Transverse colon (tissue), 4 donors: ENCODE measurements around the gene PIGC. TPM values are rescaled to one million over a fixed set of nuclear protein-coding genes. Genes with fewer than 3 reads are reported as not detected.

Experiments
- DNase-seq: peaks from one replicate; pipeline ENCODE4 v3.0.0-alpha.2; 2019
- H3K27ac ChIP-seq, 4 donors: fragments of 200-600 bp; sonication (generic); 2 replicates each; pipeline ENCODE4 v1.5.1; 2016 to 2018; ENCODE audit warnings: inconsistent platforms in 4 of 4
- H3K27me3 ChIP-seq: fragments of 200-600 bp; sonication (generic); 2 replicates; pipeline ENCODE4 v1.5.1; 2017; ENCODE audit warnings: inconsistent platforms
- H3K36me3 ChIP-seq, 4 donors: fragments of 200-600 bp; sonication (generic); 2 replicates each; pipeline ENCODE4 v1.5.1; 2017 to 2019; ENCODE audit warnings: inconsistent platforms in 4 of 4
- H3K4me1 ChIP-seq, 4 donors: fragments of 200-600 bp; sonication (generic); 2 replicates each; pipeline ENCODE4 v1.5.1; 2017 to 2020; ENCODE audit warnings: inconsistent platforms in 4 of 4
- H3K4me3 ChIP-seq, 4 donors: fragments of 200-600 bp; sonication (generic); 1 replicate in 1 of 4; 2 replicates in 3 of 4; pipeline versions ENCODE4 v1.5.1 to v1.6.1; 2017 to 2019; ENCODE audit warnings: inconsistent platforms in 4 of 4
- H3K9me3 ChIP-seq, 2 donors: fragments of 200-600 bp; sonication (generic); 2 replicates each; pipeline ENCODE4 v1.5.1; 2017 to 2019; ENCODE audit warnings: inconsistent platforms in 2 of 2
- CTCF ChIP-seq, 5 experiments: fragments of 200-600 bp in 3 of 5; fragments of 450-650 bp in 2 of 5; sonication (generic) in 3 of 5; IDR thresholded peaks; 1 replicate in 2 of 5; 2 replicates in 3 of 5; pipeline ENCODE4 v1.5.1; 2016 to 2017; ENCODE audit warnings: antibody characterized with exemption in 5 of 5, inconsistent platforms in 3 of 5, mild to moderate bottlenecking in 2 of 5, moderate library complexity in 1 of 5
- EP300 ChIP-seq: sonication (generic); formaldehyde crosslinking; IDR thresholded peaks from one replicate; pipeline ENCODE4 v1.6.1; 2017; ENCODE audit warnings: antibody characterized with exemption, low read depth
- POLR2A ChIP-seq: fragments of 450-650 bp; IDR thresholded peaks from one replicate; pipeline ENCODE4 v1.6.1; 2016; ENCODE audit warnings: antibody characterized with exemption, mild to moderate bottlenecking, moderate library complexity
- POLR2AphosphoS5 ChIP-seq, 3 donors: sonication (generic); formaldehyde crosslinking; IDR thresholded peaks; one replicate each; pipeline ENCODE4 v1.6.1; 2016; ENCODE audit warnings: antibody characterized with exemption in 3 of 3
- WGBS, 2 donors: methylation state at CpG; one replicate each; pipeline ENCODE4 v1.1.5; 2018; ENCODE audit warnings: low coverage in 1 of 2; 5-methylcytosine and 5-hydroxymethylcytosine counted together
- in situ Hi-C, 4 donors: fragments of 200-750 bp; cut with MboI; loops; one replicate each; pipeline versions ENCODE4 v1.15.0 to v1.15.1; 2017; ENCODE audit warnings: low sequenced_read_pairs in 3 of 4, low pct_ligation_motif_present in 1 of 4, low pct_unique_long_range_greater_than_20kb in 1 of 4
- intact Hi-C: fragments of 100-400 bp; cut with DNase I; formaldehyde crosslinking; loops from one replicate; pipeline ENCODE4 v1.15.1; 2023; ENCODE audit warnings: low total_unique reads
- total RNA-seq, 4 donors: library from RNA; depleted of rRNA; stranded (reverse); fragments of >200 nt; gene quantifications; one replicate each; pipeline ENCODE4 v1.1.0, GENCODE V29; 2016

PIGC gene
- total RNA-seq, 4 donors from 2014 or later: 9.8 to 43.8 (median 22.8) TPM

GRCh38 chr1:172401892-172402291 is 42.0 kb downstream of the PIGC start:
- H3K4me1 ChIP-seq: peaks cover 10 to 36% (median 23%) of the 10 kb centered on the region in 4 donors
- 69 to 89% methylated on average over 4 to 5 of the region's 5 CpGs for WGBS, 2 donors
- no peaks in the 10 kb centered on the region for H3K9me3 ChIP-seq
- DNase-seq: no peak
- in situ Hi-C loops: loop anchor here in 2 of 4 donors (25.0 kb wide), 3 partner anchors 315 to 590 kb away; no protein-coding TSS in a partner anchor
- intact Hi-C loops: no loop called here
- TF ChIP-seq POLR2A: no peak
- TF ChIP-seq POLR2AphosphoS5 (IDR thresholded peaks at IDR 0.05): no peak
- TF ChIP-seq EP300: no peak
- peak in 1 of 5 experiments; percentile 4 for TF ChIP-seq CTCF (IDR thresholded peaks at IDR 0.05)
- H3K4me3 ChIP-seq: no peak overlapping the region
- no peak overlapping the region for H3K27ac ChIP-seq
- no peaks in the 10 kb centered on the region for H3K36me3 ChIP-seq
- no peaks in the 10 kb centered on the region for H3K27me3 ChIP-seq

- no peak for DNase-seq
- Histone ChIP-seq H3K27ac (no peak overlapping the region), H3K4me3 (no peak overlapping the region), H3K27me3 (no peaks in the 10 kb centered on the region), H3K36me3 (no peaks in the 10 kb centered on the region), H3K4me1 (peaks cover 10 to 36% (median 23%) of the 10 kb centered on the region in 4 donors), H3K9me3 (no peaks in the 10 kb centered on the region)
- no peak for TF ChIP-seq POLR2AphosphoS5 (IDR thresholded peaks at IDR 0.05)
- TF ChIP-seq POLR2A: no peak
- TF ChIP-seq CTCF (IDR thresholded peaks at IDR 0.05): no peak
- TF ChIP-seq EP300: no peak
- intact Hi-C loops: no loop called here
- in situ Hi-C loops: loop anchor here in 2 of 4 donors (25.0 kb wide), 3 partner anchors 314 to 589 kb away; no protein-coding TSS in a partner anchor
These were observed 42.4 kb downstream of the PIGC start for GRCh38 chr1:172401477-172401876.

GRCh38 chr1:172400722-172401105 is 43.2 kb downstream of the PIGC start:
- Histone ChIP-seq H3K27me3 (no peaks in the 10 kb centered on the region), H3K27ac (peak overlapping the region; percentile 52 to 71 (median 65)), H3K4me3 (no peak overlapping the region), H3K4me1 (peaks cover 10 to 36% (median 23%) of the 10 kb centered on the region in 4 donors), H3K9me3 (no peaks in the 10 kb centered on the region), H3K36me3 (no peaks in the 10 kb centered on the region)
- DNase-seq: no peak
- WGBS, 2 donors: 67 to 71% methylated on average over 1 of the region's 1 CpG
- intact Hi-C loops (no loop called here), in situ Hi-C loops (loop anchor here in 2 of 4 donors (25.0 kb wide), 3 partner anchors 313 to 588 kb away; no protein-coding TSS in a partner anchor)
- TF ChIP-seq POLR2AphosphoS5 (IDR thresholded peaks at IDR 0.05) (no peak), EP300 (no peak), CTCF (IDR thresholded peaks at IDR 0.05) (no peak), POLR2A (no peak)

- 45 to 55% methylated on average over 4 to 6 of the region's 6 CpGs for WGBS, 2 donors
- TF ChIP-seq POLR2AphosphoS5 (IDR thresholded peaks at IDR 0.05) (no peak), CTCF (IDR thresholded peaks at IDR 0.05) (peak in 1 of 5 experiments; percentile 16), EP300 (no peak), POLR2A (no peak)
- in situ Hi-C loops: loop anchor here in 2 of 4 donors (25.0 kb wide), 4 partner anchors 213 to 588 kb away; no protein-coding TSS in a partner anchor
These were observed 43.8 kb downstream of the PIGC start for GRCh38 chr1:172399756-172400721.

More at GRCh38 chr1:172399756-172400721, 43.8 kb downstream of the PIGC start:
- H3K4me1 ChIP-seq: peaks cover 10 to 38% (median 24%) of the 10 kb centered on the region in 4 donors
- no peaks in the 10 kb centered on the region for H3K36me3 ChIP-seq
- H3K9me3 ChIP-seq: no peaks in the 10 kb centered on the region
- no peak overlapping the region for H3K4me3 ChIP-seq
- DNase-seq: no peak
- intact Hi-C loops: loop anchor here (2.0 to 5.0 kb wide), 2 partner anchors 41 to 258 kb away; no protein-coding TSS in a partner anchor
- no peaks in the 10 kb centered on the region for H3K27me3 ChIP-seq
- H3K27ac ChIP-seq: peak overlapping the region; percentile 52 to 71 (median 65)
